Stimulated activated naive CD8-positive, alpha-beta T cell treated with anti-CD3 and anti-CD28 coated beads, Interleukin-15, Interleukin-2, amounts not matched to agents 100 ng/mL and 50 ng/mL, for 24 hours (primary cell): ENCODE results near the gene RARS1.

ENCODE experiments used
- H3K27ac Mint-ChIP-seq: one replicate; pipeline ENCODE4 v1.8.0; 2021; ENCODE audit warnings: mild to moderate bottlenecking, mixed read lengths
- H3K27me3 Mint-ChIP-seq: one replicate; pipeline ENCODE4 v1.8.0; 2021; ENCODE audit warnings: mixed read lengths
- H3K36me3 Mint-ChIP-seq: one replicate; pipeline ENCODE4 v1.8.0; 2021; ENCODE audit warnings: low read depth, mixed read lengths
- H3K4me1 Mint-ChIP-seq: one replicate; pipeline ENCODE4 v1.8.0; 2021; ENCODE audit warnings: low read depth, mixed read lengths
- H3K4me3 Mint-ChIP-seq: one replicate; pipeline ENCODE4 v1.8.0; 2021; ENCODE audit warnings: mild to moderate bottlenecking, mixed read lengths
- H3K9me3 Mint-ChIP-seq: one replicate; pipeline ENCODE4 v1.8.0; 2021; ENCODE audit warnings: mixed read lengths

The RARS1 gene

DNA sequence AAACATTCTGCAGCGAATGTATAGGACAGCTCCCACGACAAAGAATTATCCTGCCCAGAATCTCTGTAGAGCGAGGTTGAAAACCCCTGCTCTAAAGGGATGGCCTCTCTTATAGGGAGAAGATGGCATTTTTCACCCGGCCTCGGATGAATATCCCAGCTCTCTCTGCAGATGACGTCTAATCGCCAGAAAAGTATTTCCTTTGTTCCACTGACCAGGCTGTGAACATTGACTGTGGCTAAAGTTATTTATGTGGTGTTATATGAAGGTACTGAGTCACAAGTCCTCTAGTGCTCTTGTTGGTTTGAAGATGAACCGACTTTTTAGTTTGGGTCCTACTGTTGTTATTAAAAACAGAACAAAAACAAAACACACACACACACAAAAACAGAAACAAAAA is 17.4 kb upstream of the RARS1 start:
- Mint-ChIP-seq H3K27ac (no peak overlapping the region), H3K27me3 (peaks cover 4% of the 10 kb centered on the region), H3K36me3 (no peaks in the 10 kb centered on the region), H3K4me1 (no peaks in the 10 kb centered on the region), H3K4me3 (no peak overlapping the region), H3K9me3 (no peaks in the 10 kb centered on the region)

DNA sequence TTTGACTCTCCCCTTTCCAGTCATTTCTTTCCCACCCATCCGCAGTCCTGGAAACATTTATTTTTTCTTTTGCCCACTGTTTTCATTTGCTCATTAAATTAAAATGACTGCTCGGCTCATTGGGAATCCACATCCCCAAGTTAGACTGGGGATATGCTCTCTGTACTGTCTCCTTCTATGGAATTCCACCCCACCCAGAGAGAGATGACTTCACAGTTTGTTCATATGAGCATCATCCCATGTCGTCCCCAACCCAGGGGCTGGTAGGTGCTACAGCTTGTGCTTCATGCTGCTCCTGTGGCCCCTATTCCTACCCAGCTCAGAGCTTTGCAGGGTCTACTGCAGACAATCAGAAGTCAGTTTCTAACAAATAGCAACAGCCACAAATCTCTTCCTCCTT is 16.5 kb upstream of the RARS1 start:
- Mint-ChIP-seq H3K27ac (no peak overlapping the region), H3K4me1 (no peaks in the 10 kb centered on the region), H3K36me3 (no peaks in the 10 kb centered on the region), H3K9me3 (no peaks in the 10 kb centered on the region), H3K4me3 (no peak overlapping the region), H3K27me3 (peaks cover 4% of the 10 kb centered on the region)

DNA sequence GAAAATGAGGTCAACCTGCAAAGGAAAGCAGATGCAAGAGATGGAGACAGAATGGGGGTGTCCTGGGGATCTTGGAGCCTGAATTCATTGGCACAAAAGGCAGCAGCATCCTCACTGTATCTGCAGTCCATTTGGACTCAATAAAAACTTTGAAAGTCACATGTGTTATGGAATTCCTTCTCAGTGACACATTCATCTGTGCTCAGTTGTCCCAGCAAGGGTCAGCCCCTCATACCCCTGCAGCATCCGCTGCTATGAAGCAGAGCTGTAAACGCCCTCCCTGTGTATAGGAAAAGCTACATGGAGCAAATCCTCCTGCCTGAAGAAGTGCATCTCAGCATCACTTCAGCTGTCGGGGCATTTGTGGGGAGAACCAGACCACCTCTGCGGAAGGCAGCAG is 14.5 kb upstream of the RARS1 start:
- no peaks in the 10 kb centered on the region for H3K36me3 Mint-ChIP-seq
- H3K27me3 Mint-ChIP-seq: peaks cover 4% of the 10 kb centered on the region
- no peak overlapping the region for H3K4me3 Mint-ChIP-seq
- no peaks in the 10 kb centered on the region for H3K4me1 Mint-ChIP-seq
- no peak overlapping the region for H3K27ac Mint-ChIP-seq
- H3K9me3 Mint-ChIP-seq: no peaks in the 10 kb centered on the region

DNA sequence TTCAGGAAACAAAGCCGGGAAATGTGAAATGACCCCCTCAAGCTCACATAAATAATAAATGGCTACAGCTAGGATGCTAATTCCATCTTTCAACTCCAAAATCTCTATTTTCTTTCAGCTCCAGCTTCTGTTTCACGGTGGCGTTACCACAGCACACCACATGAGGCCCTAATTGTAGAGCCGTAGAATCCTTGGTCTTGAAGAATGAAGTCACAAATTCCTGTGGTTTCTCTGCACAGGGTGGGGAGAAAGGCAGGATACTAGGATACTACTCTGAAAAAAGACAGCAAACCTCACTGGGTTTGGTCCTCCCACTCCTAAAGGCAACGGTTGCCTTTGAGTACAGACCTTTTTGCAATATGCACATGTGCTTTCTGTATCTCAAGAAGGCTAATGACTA is 13.9 kb upstream of the RARS1 start:
- H3K27me3 Mint-ChIP-seq: peaks cover 4% of the 10 kb centered on the region
- H3K4me1 Mint-ChIP-seq: no peaks in the 10 kb centered on the region
- no peaks in the 10 kb centered on the region for H3K9me3 Mint-ChIP-seq
- H3K27ac Mint-ChIP-seq: no peak overlapping the region
- H3K36me3 Mint-ChIP-seq: no peaks in the 10 kb centered on the region
- H3K4me3 Mint-ChIP-seq: no peak overlapping the region

DNA sequence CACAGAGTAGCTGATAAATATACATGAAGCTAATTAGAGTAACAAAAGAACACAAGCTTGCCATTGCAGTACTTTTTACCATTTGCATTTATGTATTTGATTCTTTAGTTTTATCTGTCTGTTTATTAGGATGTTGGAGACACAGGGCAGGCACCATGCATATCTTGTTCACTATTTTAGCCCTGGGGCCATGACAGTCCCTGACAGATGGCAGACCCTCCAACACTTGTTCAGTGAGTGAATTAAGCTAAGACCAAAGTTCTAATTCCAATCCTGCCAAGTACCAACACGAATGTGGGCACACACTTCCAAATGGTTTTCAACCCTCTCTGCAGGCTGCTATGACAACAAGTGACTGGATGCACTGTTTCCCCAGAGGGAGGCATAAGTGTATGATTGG is 12.0 kb upstream of the RARS1 start:
- no peaks in the 10 kb centered on the region for H3K9me3 Mint-ChIP-seq
- H3K4me1 Mint-ChIP-seq: no peaks in the 10 kb centered on the region
- no peak overlapping the region for H3K27ac Mint-ChIP-seq
- peaks cover 11% of the 10 kb centered on the region for H3K27me3 Mint-ChIP-seq
- H3K36me3 Mint-ChIP-seq: no peaks in the 10 kb centered on the region
- H3K4me3 Mint-ChIP-seq: no peak overlapping the region

DNA sequence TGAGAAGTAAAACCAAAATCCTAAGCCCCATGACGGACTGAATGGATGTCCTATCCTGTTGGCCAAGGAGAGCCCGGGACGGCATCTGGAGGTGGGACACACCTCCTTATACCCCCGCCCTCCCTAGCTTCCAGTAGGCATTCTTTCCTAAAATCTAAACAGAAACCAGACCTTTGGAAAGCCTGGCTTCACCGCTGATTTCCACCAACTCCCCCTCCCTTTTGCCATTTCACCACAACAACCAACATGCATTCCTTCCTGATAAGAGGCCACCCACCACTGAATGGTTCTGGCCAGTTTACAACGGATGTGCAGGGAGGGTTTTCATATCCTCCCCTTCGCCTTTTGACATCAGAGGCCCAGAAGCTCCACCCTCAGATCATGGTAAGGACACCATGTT is 9.2 kb upstream of the RARS1 start:
- Mint-ChIP-seq H3K27me3 (peaks cover 11% of the 10 kb centered on the region), H3K4me1 (no peaks in the 10 kb centered on the region), H3K9me3 (no peaks in the 10 kb centered on the region), H3K36me3 (no peaks in the 10 kb centered on the region), H3K27ac (no peak overlapping the region), H3K4me3 (no peak overlapping the region)

DNA sequence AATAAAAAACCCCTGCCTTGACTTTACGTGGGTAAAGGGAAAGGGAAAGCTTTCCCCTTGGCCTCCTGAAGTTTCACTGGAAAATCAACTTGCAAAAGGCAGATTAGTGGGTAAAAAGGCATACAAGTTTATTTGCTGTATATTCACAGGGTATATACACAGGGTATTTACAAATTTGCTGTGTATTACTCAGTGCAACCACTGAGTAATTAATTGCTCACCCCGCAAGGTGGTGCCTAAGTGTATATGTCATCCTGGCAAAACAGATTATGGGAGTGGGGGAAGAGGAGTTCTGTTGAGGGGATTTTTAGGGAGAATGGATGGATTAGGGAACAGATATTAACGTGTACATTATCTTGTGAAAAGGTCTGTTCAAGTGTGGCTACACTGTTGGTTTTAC is 7.1 kb upstream of the RARS1 start:
- no peak overlapping the region for H3K27ac Mint-ChIP-seq
- no peaks in the 10 kb centered on the region for H3K9me3 Mint-ChIP-seq
- H3K36me3 Mint-ChIP-seq: no peaks in the 10 kb centered on the region
- H3K4me3 Mint-ChIP-seq: no peak overlapping the region
- H3K27me3 Mint-ChIP-seq: peaks cover 8% of the 10 kb centered on the region
- no peaks in the 10 kb centered on the region for H3K4me1 Mint-ChIP-seq

DNA sequence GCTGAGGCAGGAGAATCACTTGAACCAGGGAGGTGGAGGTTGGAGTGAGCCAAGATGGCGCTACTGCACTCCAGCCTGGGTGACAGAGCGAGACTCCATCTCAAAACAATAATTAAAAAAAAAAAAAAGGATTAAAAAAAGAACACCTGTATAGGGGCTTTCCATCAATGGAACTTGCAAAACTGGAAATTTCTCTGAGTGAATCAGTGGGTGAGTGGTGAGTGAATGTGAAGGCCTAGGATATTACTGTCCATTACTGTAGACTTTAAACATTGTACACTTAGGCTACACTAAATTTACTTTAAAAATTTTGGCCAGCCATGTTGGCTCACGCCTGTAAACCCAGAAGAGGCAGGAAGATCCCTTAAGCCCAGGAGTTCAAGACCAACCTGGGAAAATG is 5.7 kb upstream of the RARS1 start:
- peaks cover 8% of the 10 kb centered on the region for H3K27me3 Mint-ChIP-seq
- no peaks in the 10 kb centered on the region for H3K36me3 Mint-ChIP-seq
- peaks cover 7% of the 10 kb centered on the region for H3K4me1 Mint-ChIP-seq
- H3K9me3 Mint-ChIP-seq: no peaks in the 10 kb centered on the region
- H3K4me3 Mint-ChIP-seq: no peak overlapping the region
- no peak overlapping the region for H3K27ac Mint-ChIP-seq

DNA sequence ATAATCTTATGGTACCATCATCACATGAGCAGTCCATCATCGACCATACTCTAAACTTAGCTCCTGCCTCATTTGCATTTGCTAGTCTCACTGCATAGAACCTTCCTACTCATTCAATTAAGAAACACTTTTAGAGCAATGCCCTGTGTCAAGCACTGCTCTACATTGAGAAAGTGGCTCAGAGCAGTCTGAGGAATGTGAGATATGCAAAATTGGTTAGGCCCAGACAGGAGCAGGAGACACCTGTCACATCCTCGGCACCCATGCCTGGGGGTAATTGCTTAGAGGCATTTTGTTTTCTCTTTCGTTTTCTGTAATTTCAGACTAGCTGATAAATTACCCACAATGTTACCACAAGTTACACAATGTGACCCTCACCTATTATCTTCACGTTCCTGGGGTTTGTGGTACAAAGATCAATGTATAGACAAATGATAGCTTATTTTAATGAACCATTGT is 4.9 kb upstream of the RARS1 start:
- H3K27me3 Mint-ChIP-seq: peaks cover 8% of the 10 kb centered on the region
- H3K36me3 Mint-ChIP-seq: no peaks in the 10 kb centered on the region
- H3K4me3 Mint-ChIP-seq: no peak overlapping the region
- H3K9me3 Mint-ChIP-seq: no peaks in the 10 kb centered on the region
- peaks cover 14% of the 10 kb centered on the region for H3K4me1 Mint-ChIP-seq
- no peak overlapping the region for H3K27ac Mint-ChIP-seq

DNA sequence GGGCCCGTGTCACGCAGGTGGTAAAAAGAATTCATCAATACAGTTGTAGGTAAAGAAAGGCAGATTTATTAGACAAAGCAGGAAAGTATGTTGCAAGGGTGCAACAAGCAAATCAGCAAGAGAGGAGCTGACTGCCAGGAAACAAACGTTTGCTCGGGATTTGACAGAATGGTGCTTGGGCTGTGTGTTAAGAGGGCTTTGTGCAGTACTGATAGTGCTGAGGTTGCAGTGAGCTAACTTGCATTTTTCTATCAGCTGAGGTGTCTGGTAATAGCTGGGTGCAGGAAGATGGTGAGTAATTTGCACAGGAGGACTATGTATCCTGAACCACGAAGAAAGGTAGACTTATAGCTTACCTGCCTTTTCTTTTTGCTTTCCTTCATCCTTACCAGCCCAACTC is 3.9 kb upstream of the RARS1 start:
- no peaks in the 10 kb centered on the region for H3K36me3 Mint-ChIP-seq
- H3K9me3 Mint-ChIP-seq: no peaks in the 10 kb centered on the region
- H3K27me3 Mint-ChIP-seq: peaks cover 8% of the 10 kb centered on the region
- H3K4me3 Mint-ChIP-seq: no peak overlapping the region
- H3K27ac Mint-ChIP-seq: no peak overlapping the region
- H3K4me1 Mint-ChIP-seq: peaks cover 20% of the 10 kb centered on the region

DNA sequence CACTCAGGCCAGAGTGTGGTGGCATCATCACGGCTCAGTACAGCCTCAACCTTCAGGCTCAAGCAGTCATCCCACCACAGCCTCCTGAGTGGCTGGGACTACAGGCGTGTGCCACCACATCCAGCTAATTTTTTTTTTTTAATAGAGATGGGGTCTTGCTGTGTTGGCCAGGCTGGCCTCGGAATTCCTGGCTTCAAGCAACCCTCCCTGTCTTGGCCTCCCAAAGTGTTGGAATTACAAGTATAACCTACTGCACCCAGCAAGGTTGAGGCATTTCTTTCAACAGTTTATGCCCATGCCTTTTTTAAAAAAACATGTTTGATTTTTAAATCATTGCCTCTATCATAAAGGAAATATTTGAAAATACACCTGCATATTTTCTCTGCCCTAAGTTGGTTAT is 2.8 kb downstream of the RARS1 start:
- H3K4me1 Mint-ChIP-seq: peaks cover 49% of the 10 kb centered on the region
- no peaks in the 10 kb centered on the region for H3K27me3 Mint-ChIP-seq
- H3K9me3 Mint-ChIP-seq: no peaks in the 10 kb centered on the region
- H3K4me3 Mint-ChIP-seq: no peak overlapping the region
- peaks cover 56% of the 10 kb centered on the region for H3K36me3 Mint-ChIP-seq
- H3K27ac Mint-ChIP-seq: no peak overlapping the region

DNA sequence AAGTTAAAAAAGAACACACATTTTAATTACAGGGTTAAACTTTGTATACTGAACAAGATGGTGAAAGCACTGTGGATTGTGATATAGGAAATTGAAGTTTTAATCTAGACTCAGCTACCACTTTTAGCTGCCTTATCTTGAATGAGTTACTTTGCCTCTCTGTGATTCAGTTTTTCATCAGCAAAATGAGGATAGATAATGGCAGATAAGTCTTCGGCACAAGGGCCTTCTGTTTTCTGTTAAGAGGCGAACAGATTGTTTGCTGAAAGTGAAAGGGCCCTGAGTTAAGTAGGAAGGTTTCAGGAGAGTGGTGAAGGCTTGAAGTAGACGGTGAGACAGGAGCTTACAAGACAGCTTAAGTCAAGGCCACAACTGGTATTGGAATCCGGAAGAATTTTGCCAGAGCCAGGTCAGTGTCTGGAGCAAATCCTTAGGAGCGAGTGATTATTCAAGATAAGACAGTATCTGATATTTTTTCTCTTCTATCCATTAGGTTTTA is 7.8 kb downstream of the RARS1 start:
- Mint-ChIP-seq H3K4me3 (no peak overlapping the region), H3K27ac (no peak overlapping the region), H3K4me1 (peaks cover 18% of the 10 kb centered on the region), H3K27me3 (no peaks in the 10 kb centered on the region), H3K9me3 (no peaks in the 10 kb centered on the region), H3K36me3 (peaks cover 84% of the 10 kb centered on the region)

DNA sequence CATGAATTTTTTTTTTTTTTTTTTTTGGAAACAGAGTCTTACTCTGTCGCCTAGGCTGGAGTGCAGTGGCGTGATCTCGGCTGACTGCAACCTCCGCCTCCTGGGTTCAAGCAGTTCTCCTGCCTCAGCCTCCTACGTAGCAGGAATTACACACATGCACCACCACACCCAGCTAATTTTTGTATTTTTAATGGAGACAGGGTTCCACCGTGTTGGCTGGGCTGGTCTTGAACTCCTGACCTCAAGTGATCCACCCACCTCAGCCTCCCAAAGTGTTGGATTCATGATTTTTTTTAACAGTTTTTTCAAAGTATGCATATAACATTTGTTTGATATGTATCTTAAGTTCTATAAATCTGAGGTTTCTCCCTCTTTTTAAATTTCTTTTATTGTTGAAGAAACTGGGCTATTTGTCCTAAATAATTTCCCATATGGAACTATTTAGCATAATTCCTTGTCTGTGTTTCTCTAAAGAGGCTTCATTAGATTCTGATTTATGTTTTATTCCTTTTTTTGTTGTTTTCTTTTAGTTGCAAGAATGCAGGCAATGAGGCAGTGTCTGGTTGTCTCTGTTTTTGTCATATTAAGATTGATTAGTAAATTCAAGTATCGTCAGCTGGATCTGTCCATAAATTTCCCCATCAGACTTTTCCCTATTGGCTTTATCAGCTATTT is 16.4 kb downstream of the RARS1 start:
- no peaks in the 10 kb centered on the region for H3K4me1 Mint-ChIP-seq
- no peak overlapping the region for H3K27ac Mint-ChIP-seq
- H3K36me3 Mint-ChIP-seq: peaks cover 60% of the 10 kb centered on the region
- no peaks in the 10 kb centered on the region for H3K9me3 Mint-ChIP-seq
- no peak overlapping the region for H3K4me3 Mint-ChIP-seq
- no peaks in the 10 kb centered on the region for H3K27me3 Mint-ChIP-seq

DNA sequence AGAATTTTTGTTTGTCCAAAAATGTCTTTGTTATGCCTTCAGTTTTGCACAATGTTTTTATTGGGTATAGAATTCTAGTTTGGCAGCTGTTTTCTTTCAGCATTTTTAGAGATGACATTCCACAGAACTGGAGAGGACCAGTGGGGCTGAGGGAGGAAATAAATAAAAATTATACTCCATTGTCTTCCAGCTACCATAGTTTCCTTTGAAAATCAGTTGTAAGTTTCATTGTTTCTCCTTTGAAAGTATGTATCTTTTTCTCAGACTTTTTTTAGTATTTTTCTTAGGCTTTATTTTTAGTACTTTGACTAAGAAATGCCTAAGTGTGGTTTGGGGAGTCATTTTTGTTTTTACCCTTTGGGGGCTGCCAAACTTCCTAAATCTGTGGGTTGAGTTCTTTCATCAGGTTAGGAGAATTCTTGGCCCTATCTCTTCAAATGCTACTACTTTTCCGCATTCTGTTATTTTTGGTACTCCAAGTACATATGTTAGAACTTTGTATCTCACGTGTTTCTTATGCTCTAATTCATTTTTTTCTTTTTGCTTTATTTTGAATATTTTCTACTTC is 27.7 kb downstream of the RARS1 start:
- H3K36me3 Mint-ChIP-seq: peaks cover 90% of the 10 kb centered on the region
- H3K4me3 Mint-ChIP-seq: no peak overlapping the region

DNA sequence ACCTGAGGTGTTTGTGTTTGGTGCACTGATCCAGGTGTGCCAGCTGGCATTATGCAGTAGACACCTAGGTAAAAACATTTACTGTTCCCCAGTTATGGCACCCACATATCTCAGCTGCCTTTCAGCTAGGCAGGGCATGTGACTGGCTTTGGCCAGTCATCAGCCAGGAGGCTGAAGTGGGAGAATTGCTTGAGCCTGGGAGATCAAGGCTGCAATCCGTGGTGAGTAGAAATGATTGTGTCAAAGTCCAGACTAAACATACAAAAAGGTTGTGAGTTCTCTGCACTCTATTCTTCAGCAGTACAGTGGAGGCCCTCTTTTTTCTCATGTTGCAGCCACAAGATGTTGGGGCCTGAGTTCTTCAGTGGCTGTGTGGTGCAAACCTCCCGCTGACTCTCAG is 39.6 kb downstream of the RARS1 start:
- H3K27me3 Mint-ChIP-seq: peaks cover 28% of the 10 kb centered on the region
- H3K9me3 Mint-ChIP-seq: no peaks in the 10 kb centered on the region
- H3K4me3 Mint-ChIP-seq: no peak overlapping the region
- H3K27ac Mint-ChIP-seq: no peak overlapping the region
- H3K4me1 Mint-ChIP-seq: peaks cover 13% of the 10 kb centered on the region
- H3K36me3 Mint-ChIP-seq: peaks cover 22% of the 10 kb centered on the region

More for the DNA sequence above, 27.7 kb downstream of the RARS1 start:
- H3K27ac Mint-ChIP-seq: no peak overlapping the region
- H3K4me1 Mint-ChIP-seq: no peaks in the 10 kb centered on the region
- no peaks in the 10 kb centered on the region for H3K27me3 Mint-ChIP-seq
- H3K9me3 Mint-ChIP-seq: peaks cover 11% of the 10 kb centered on the region

DNA sequence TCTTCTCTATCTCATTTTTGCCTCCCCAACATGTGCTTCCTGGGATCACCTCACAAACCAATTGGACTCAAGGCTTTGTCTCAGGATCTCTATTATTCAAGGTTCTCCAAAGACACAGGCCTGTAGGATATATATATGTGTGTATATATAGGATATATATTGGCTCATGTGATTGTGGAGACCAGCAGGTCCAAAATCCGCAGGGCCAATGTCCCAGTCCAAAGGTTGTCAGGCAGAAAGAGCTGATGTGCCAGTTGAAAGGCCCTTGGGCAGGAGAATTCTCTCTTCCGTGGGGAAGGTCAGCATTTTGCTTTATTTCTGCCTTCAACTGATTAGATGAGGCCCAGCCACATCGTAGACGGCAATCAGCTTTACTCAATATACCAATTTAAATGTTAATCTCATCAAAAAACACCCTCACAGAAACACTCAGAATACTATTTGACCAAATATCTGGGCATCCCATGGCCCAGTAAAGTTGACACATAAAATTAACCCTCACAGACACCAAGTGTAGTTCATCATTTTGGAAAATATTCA is 41.6 kb downstream of the RARS1 start:
- Mint-ChIP-seq H3K4me1 (peaks cover 13% of the 10 kb centered on the region), H3K36me3 (peaks cover 7% of the 10 kb centered on the region), H3K9me3 (no peaks in the 10 kb centered on the region), H3K27ac (no peak overlapping the region), H3K27me3 (peaks cover 43% of the 10 kb centered on the region), H3K4me3 (no peak overlapping the region)
